Measurements from ENCODE around the gene DDX41. TPM values are rescaled to one million over a fixed set of nuclear protein-coding genes. Genes with fewer than 3 reads are reported as not detected.

DDX41 gene
- total RNA-seq, 1 experiment from 2014 or later = 133 TPM

DNA sequence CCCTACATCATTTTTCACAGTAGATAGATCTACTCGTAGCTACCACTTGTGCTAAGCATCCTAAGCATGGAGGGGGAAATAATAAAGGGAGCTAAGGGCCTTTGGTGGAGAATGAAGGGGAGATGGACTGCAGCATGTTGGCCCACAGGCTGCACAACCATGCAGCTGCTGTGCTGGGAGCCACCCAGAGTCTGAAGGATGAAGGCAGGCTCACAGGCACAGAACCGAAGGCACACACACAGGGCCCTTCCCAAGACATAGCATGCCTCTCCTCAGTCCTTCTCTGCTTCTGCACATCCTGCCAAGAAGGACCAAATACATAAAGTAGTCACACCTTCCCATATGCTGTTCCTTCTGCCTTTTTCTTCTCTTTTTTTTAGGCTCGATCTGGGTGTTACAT, 31.0 kb upstream of the DDX41 start:
- peaks cover 9 to 27% (median 21%) of the 10 kb centered on the region in 3 experiments for H3K36me3 Mint-ChIP-seq (ENCODE audit: insufficient read depth in 1 of 3, low read depth in 3 of 3)
- H3K27ac Mint-ChIP-seq = peak overlapping the region in 1 of 3 experiments; percentile 36; a peak in 1 of 7 replicates
- Histone ChIP-seq H3K4me2 (ENCODE audit: insufficient read depth, insufficient read length, low read length) (no peak overlapping the region), H2BK15ac (ENCODE audit: low read depth, low read length) (no peak overlapping the region), H3K9me3 (ENCODE audit: control insufficient read depth, low read depth, low read length) (no peaks in the 10 kb centered on the region), H3K27ac (ENCODE audit: insufficient read length, low read depth, low read length) (no peak overlapping the region), H3K4ac (ENCODE audit: low read depth, low read length) (no peak overlapping the region), H3K56ac (ENCODE audit: insufficient read length, low read depth, low read length) (no peak overlapping the region), H3K14ac (ENCODE audit: insufficient read depth, low read length) (no peak overlapping the region), H2AK5ac (ENCODE audit: insufficient read length, low read length) (no peak overlapping the region), H3T11ph (ENCODE audit: low read length) (no peak overlapping the region), H4K20me1 (ENCODE audit: control insufficient read depth, insufficient read depth, insufficient read length) (no peaks in the 10 kb centered on the region), H4K5ac (ENCODE audit: insufficient read length, low read depth, low read length) (no peak overlapping the region), H2BK5ac (ENCODE audit: insufficient read length, low read length) (no peak overlapping the region), H2BK120ac (ENCODE audit: low read depth, low read length, poor library complexity, severe bottlenecking) (no peak overlapping the region), H3K79me1 (ENCODE audit: insufficient read depth, low read depth, low read length, poor library complexity, severe bottlenecking) (peaks cover 8% of the 10 kb centered on the region), H2BK12ac (ENCODE audit: insufficient read length, low read depth, low read length) (no peak overlapping the region), H4K91ac (ENCODE audit: insufficient read length, low read depth, low read length) (no peak overlapping the region), H3K23me2 (ENCODE audit: insufficient read length, low read depth, low read length, poor library complexity, severe bottlenecking) (no peaks in the 10 kb centered on the region), H3K9ac (ENCODE audit: extremely low read depth, insufficient read length, low read length) (no peak overlapping the region), H3K27me3 (ENCODE audit: insufficient read depth, low read length) (no peaks in the 10 kb centered on the region), H2AFZ (ENCODE audit: low read length) (no peak overlapping the region), H3K79me2 (ENCODE audit: insufficient read depth, low read length) (peaks cover 8% of the 10 kb centered on the region; the same call in 1 of the 2 replicates), H3K23ac (ENCODE audit: insufficient read length, low read depth, low read length) (no peak overlapping the region), H3K18ac (ENCODE audit: insufficient read length, low read depth, low read length) (no peak overlapping the region), H3K4me1 (ENCODE audit: insufficient read depth, low read length) (peaks cover under 1% of the 10 kb centered on the region; the same call in 1 of the 2 replicates), H4K8ac (replicated peaks; ENCODE audit: insufficient read length, low read depth, low read length) (no peak overlapping the region), H2BK20ac (ENCODE audit: low read depth, low read length, poor library complexity, severe bottlenecking) (no peak overlapping the region)
- H3K4me3 Mint-ChIP-seq = no peak overlapping the region
- H3K9me3 Mint-ChIP-seq = no peaks in the 10 kb centered on the region
- TF ChIP-seq, protein P1, sequence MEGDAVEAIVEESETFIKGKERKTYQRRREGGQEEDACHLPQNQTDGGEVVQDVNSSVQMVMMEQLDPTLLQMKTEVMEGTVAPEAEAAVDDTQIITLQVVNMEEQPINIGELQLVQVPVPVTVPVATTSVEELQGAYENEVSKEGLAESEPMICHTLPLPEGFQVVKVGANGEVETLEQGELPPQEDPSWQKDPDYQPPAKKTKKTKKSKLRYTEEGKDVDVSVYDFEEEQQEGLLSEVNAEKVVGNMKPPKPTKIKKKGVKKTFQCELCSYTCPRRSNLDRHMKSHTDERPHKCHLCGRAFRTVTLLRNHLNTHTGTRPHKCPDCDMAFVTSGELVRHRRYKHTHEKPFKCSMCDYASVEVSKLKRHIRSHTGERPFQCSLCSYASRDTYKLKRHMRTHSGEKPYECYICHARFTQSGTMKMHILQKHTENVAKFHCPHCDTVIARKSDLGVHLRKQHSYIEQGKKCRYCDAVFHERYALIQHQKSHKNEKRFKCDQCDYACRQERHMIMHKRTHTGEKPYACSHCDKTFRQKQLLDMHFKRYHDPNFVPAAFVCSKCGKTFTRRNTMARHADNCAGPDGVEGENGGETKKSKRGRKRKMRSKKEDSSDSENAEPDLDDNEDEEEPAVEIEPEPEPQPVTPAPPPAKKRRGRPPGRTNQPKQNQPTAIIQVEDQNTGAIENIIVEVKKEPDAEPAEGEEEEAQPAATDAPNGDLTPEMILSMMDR (conservative IDR thresholded peaks at IDR 0.05) = no peak
- WGBS (ENCODE audit: extremely low coverage, insufficient read length, low lambda C conversion rate) = no CpG with 5 or more reads among the region's 3 CpGs
- DNase-seq = no peak
- peaks cover 9 to 10% of the 10 kb centered on the region in 2 experiments for H3K4me1 Mint-ChIP-seq
- no peaks in the 10 kb centered on the region for H3K27me3 Mint-ChIP-seq (ENCODE audit: low read depth)

All from H9 (cell line).